Measurements from ENCODE around the gene PTGES3L.

- TF ChIP-seq EZH2 (IDR thresholded peaks at IDR 0.05; ENCODE audit: insufficient read depth, poor library complexity, severe bottlenecking) (no peak), EZH2phosphoT487 (IDR thresholded peaks at IDR 0.05; ENCODE audit: insufficient read depth, low read depth) (no peak)
Measured at GRCh38 chr17:42937712-42938596, 41.9 kb downstream of the PTGES3L start.

All from GM23248 (cell line).